HG03175 (cell line): ENCODE measurements around the gene SPATC1L.

Experiments
- ATAC-seq: cut with Tn5 transposase; IDR thresholded peaks from one replicate; pipeline ENCODE4 v1.9.1; 2021; ENCODE audit warnings: mild to moderate bottlenecking, moderate library complexity; ENCODE audit not compliant: unreplicated experiment

Gene SPATC1L

GRCh38 chr21:46215436-46216131, 31.3 kb upstream of the SPATC1L start:
- no peak for ATAC-seq

GRCh38 chr21:46214478-46215340, 30.4 kb upstream of the SPATC1L start:
- no peak for ATAC-seq

- ATAC-seq, result no peak
These were observed 29.5 kb upstream of the SPATC1L start for GRCh38 chr21:46213620-46214286.

- ATAC-seq, result no peak
These were observed 28.6 kb upstream of the SPATC1L start for GRCh38 chr21:46212721-46213484.

- no peak for ATAC-seq
These were observed 27.8 kb upstream of the SPATC1L start for GRCh38 chr21:46211786-46212720.

GRCh38 chr21:46211376-46211775, 27.1 kb upstream of the SPATC1L start:
- no peak for ATAC-seq

GRCh38 chr21:46210378-46211136, 26.3 kb upstream of the SPATC1L start:
- ATAC-seq, result no peak

GRCh38 chr21:46208761-46209721, 24.8 kb upstream of the SPATC1L start:
- no peak for ATAC-seq

- no peak for ATAC-seq
These were observed 23.8 kb upstream of the SPATC1L start for GRCh38 chr21:46207920-46208591.

- no peak for ATAC-seq
These were observed 23.0 kb upstream of the SPATC1L start for GRCh38 chr21:46207006-46207919.

- ATAC-seq, result no peak
These were observed 22.1 kb upstream of the SPATC1L start for GRCh38 chr21:46206163-46207005.

- no peak for ATAC-seq
These were observed 21.5 kb upstream of the SPATC1L start for GRCh38 chr21:46205766-46206162.

GRCh38 chr21:46205166-46205565, 20.9 kb upstream of the SPATC1L start:
- ATAC-seq, result no peak

- no peak for ATAC-seq
These were observed 18.9 kb upstream of the SPATC1L start for GRCh38 chr21:46203203-46203600.

- ATAC-seq, result no peak
These were observed 18.4 kb upstream of the SPATC1L start for GRCh38 chr21:46202592-46203202.
